Breast epithelium (tissue), 4 donors: ENCODE data around the gene MGAT4A. TPM values are rescaled to one million over a fixed set of nuclear protein-coding genes. Genes with fewer than 3 reads are reported as not detected.
"Not testable (repeated sequence)": the region's sequence is repeated elsewhere in the genome, so short reads cannot be mapped to it uniquely, and the experiment has no call there.

Experiments
- DNase-seq, 2 donors: peaks; one replicate each; pipeline ENCODE4 v3.0.0-alpha.2; 2019; ENCODE audit warnings: low spot score in 2 of 2
- H3K27ac ChIP-seq, 2 donors: fragments of 200-600 bp; sonication (generic) in 1 of 2; one replicate each; pipeline ENCODE4 v1.5.1; 2016 to 2019; ENCODE audit warnings: mild to moderate bottlenecking in 1 of 2
- H3K27me3 ChIP-seq, 2 donors: fragments of 200-600 bp; sonication (generic) in 1 of 2; one replicate each; pipeline versions ENCODE4 v1.5.1 to v1.6.0; 2017 to 2019; ENCODE audit warnings: control low read depth in 1 of 2, mild to moderate bottlenecking in 1 of 2
- H3K36me3 ChIP-seq: fragments of 200-600 bp; one replicate; pipeline ENCODE4 v1.5.1; 2019
- H3K4me1 ChIP-seq, 2 donors: fragments of 200-600 bp; sonication (generic); one replicate each; pipeline ENCODE4 v1.5.1; 2016 to 2019; ENCODE audit warnings: control low read depth in 1 of 2
- H3K4me3 ChIP-seq, 3 donors: fragments of 200-600 bp; sonication (generic); 1 replicate in 2 of 3; 2 replicates in 1 of 3; pipeline ENCODE4 v1.5.1; 2016 to 2019; ENCODE audit warnings: mild to moderate bottlenecking in 3 of 3, moderate library complexity in 2 of 3
- H3K9me3 ChIP-seq, 2 donors: fragments of 200-600 bp; sonication (generic) in 1 of 2; one replicate each; pipeline ENCODE4 v1.5.1; 2016 to 2019; ENCODE audit warnings: control low read depth in 1 of 2
- POLR2A ChIP-seq: fragments of 450-650 bp; IDR thresholded peaks from one replicate; pipeline ENCODE4 v1.6.1; 2016; ENCODE audit warnings: antibody characterized with exemption, mild to moderate bottlenecking, moderate library complexity
- POLR2AphosphoS5 ChIP-seq, 3 donors: sonication (generic); formaldehyde crosslinking; IDR thresholded peaks; one replicate each; pipeline ENCODE4 v1.6.1; 2017; ENCODE audit warnings: antibody characterized with exemption in 3 of 3
- intact Hi-C: fragments of 100-400 bp; cut with DNase I; formaldehyde crosslinking; loops from one replicate; pipeline ENCODE4 v1.15.1; 2023; ENCODE audit warnings: low total_unique reads
- total RNA-seq, 3 donors: library from RNA; depleted of rRNA; stranded (reverse); fragments of >200 nt; gene quantifications; one replicate each; pipeline ENCODE4 v1.1.0, GENCODE V29; 2016
- TF ChIP-seq, protein P1 (sequence below), 3 donors: fragments of 450-650 bp; IDR thresholded peaks; one replicate each; pipeline ENCODE4 v1.5.1; 2016 to 2017; ENCODE audit warnings: antibody characterized with exemption in 3 of 3, mild to moderate bottlenecking in 3 of 3, moderate library complexity in 3 of 3

MGAT4A gene
- total RNA-seq, 3 donors from 2014 or later = 28.6 to 41.1 (median 34.4) TPM

DNA sequence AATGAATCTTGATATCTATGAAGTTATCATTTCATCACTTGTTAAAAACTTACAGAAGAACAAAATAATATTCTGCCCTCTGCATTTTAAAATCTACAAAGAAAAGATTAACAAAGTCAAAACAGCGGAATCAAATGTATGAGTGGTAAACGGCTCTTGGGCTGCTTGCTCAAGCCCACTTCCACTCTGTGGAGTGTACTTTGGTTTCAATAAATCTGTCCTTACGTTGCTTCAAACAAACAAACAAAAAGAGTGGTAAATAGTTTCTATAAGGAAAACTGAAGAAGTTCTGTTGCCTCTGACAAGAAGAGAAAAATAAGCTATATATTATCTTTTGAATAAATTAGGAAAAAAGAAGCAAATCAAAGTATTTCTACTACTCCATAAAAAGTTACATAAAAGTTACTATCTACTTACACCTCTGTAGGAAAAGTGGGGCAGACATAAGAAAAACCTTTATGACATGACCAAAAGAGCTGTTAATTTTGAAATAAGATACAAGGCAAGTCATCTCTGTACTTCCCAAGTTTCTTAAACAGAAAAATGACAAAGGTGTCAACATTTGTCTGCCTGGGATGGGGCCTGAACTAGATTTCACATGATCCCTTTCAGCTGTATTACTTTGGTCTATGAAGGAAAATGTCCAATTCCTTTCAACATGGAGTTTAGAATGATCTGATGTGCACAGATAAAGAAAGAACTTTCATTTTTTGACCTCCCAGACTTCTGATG lies 56.5 kb downstream of the MGAT4A start:
- no peaks in the 10 kb centered on the region for H3K9me3 ChIP-seq
- intact Hi-C loops = no loop called here

DNA sequence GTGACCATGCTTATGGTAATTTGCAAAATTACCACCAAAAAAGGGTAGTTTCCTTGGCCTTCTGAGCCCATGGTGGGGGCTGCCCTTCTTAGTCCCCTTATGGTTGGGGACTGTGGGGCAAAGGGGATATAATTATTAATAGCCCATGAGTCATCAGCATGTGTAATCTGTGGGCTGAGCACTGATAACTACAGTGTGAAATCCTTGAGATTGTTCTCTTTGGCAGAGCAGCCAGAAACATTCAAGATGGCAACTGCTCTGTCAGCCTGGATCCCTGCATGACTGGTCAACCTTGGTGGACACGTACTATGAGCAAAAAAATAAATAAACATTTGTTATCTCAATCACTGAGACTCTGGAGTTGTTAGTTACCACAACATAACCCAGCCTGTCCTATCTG lies 61.3 kb downstream of the MGAT4A start:
- Histone ChIP-seq H3K36me3 (no peaks in the 10 kb centered on the region), H3K27ac (no peak overlapping the region), H3K9me3 (no peaks in the 10 kb centered on the region), H3K4me3 (no peak overlapping the region), H3K27me3 (no peaks in the 10 kb centered on the region), H3K4me1 (no peaks in the 10 kb centered on the region)
- intact Hi-C loops = no loop called here
- DNase-seq = no peak
- TF ChIP-seq POLR2AphosphoS5 (IDR thresholded peaks at IDR 0.05) (no peak), POLR2A (no peak)
- TF ChIP-seq, protein P1, sequence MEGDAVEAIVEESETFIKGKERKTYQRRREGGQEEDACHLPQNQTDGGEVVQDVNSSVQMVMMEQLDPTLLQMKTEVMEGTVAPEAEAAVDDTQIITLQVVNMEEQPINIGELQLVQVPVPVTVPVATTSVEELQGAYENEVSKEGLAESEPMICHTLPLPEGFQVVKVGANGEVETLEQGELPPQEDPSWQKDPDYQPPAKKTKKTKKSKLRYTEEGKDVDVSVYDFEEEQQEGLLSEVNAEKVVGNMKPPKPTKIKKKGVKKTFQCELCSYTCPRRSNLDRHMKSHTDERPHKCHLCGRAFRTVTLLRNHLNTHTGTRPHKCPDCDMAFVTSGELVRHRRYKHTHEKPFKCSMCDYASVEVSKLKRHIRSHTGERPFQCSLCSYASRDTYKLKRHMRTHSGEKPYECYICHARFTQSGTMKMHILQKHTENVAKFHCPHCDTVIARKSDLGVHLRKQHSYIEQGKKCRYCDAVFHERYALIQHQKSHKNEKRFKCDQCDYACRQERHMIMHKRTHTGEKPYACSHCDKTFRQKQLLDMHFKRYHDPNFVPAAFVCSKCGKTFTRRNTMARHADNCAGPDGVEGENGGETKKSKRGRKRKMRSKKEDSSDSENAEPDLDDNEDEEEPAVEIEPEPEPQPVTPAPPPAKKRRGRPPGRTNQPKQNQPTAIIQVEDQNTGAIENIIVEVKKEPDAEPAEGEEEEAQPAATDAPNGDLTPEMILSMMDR (IDR thresholded peaks at IDR 0.05) = no peak

More for the DNA sequence above, 56.5 kb downstream of the MGAT4A start:
- no peak overlapping the region for H3K27ac ChIP-seq
- no peaks in the 10 kb centered on the region for H3K4me1 ChIP-seq
- H3K27me3 ChIP-seq = no peaks in the 10 kb centered on the region
- DNase-seq = no peak
- no peak overlapping the region for H3K4me3 ChIP-seq
- H3K36me3 ChIP-seq = no peaks in the 10 kb centered on the region
- TF ChIP-seq POLR2AphosphoS5 (IDR thresholded peaks at IDR 0.05) (no peak), POLR2A (no peak)
- TF ChIP-seq, protein P1 (IDR thresholded peaks at IDR 0.05) = no peak

DNA sequence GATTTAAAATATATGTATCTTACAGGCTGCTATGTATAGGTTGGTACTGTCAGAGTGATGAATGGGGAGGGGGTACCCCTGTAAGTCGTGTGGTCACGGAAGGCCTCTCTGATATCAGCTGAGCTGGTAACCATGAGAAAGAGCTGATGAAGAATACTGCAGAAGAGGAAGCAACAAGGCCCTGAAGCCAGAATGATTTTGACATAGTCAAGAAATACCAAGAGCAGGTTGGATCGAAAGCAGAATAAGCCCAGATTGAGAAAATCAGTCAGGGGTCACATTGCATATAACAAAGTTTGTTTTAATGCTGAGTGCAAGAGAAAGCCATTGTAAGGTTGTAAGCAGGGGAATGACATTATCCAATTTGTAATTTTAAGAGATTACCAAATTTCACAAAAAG lies 65.3 kb downstream of the MGAT4A start:
- H3K4me1 ChIP-seq = no peaks in the 10 kb centered on the region
- no peaks in the 10 kb centered on the region for H3K27me3 ChIP-seq
- TF ChIP-seq, protein P1 (IDR thresholded peaks at IDR 0.05) = no peak
- no peak for TF ChIP-seq POLR2AphosphoS5 (IDR thresholded peaks at IDR 0.05)
- TF ChIP-seq POLR2A = no peak
- no peaks in the 10 kb centered on the region for H3K36me3 ChIP-seq
- intact Hi-C loops = no loop called here
- H3K4me3 ChIP-seq = no peak overlapping the region
- no peaks in the 10 kb centered on the region for H3K9me3 ChIP-seq
- no peak for DNase-seq
- H3K27ac ChIP-seq = no peak overlapping the region

DNA sequence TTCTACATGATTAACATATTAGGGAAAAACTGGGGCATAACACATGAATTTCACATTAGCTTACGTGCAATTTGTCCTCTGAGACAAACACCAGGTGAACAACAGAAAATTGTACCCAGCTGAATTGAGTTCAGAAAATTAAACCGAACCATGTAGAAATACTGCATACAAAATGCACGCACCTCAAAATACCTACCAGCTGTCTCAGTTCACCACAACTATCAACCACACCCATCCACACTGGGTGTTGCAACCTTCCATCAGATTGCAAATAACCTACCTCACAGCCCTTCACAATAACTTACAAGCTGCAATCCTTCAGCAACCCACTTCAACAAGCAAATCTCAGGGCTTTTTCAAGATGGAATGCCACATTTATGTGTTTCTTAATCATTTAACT lies 66.6 kb downstream of the MGAT4A start:
- intact Hi-C loops = no loop called here
- Histone ChIP-seq H3K27ac (no peak overlapping the region), H3K4me3 (no peak overlapping the region), H3K4me1 (no peaks in the 10 kb centered on the region), H3K9me3 (no peaks in the 10 kb centered on the region), H3K36me3 (no peaks in the 10 kb centered on the region), H3K27me3 (no peaks in the 10 kb centered on the region)
- TF ChIP-seq, protein P1 (IDR thresholded peaks at IDR 0.05) = no peak
- TF ChIP-seq POLR2A = no peak
- TF ChIP-seq POLR2AphosphoS5 (IDR thresholded peaks at IDR 0.05) = no peak
- DNase-seq = no peak

DNA sequence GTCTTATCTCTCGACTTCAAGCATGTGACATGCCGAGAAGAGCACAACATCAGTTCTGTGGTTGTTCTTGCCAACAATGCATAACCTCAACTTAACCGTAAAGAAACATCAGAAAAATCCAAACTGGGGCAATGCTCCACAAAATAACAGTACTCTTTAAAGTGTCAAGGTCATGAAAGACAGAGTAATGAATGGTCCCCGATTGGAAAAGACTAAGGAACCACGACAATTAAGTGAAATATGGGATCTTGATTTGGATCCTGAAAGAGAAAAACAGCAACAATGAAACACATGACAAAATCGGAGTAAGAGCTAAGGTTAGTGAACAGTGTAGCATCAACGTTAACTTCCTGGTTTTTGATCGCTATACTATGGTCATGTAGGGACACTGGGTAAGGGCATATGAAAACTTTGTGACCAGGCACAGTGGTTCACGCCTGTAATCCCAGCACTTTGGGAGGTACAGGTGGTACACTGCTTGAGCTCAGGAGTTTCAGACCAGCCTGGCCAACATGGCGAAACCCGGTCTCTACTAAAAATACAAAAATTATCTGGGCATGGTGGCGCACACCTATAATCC lies 67.3 kb downstream of the MGAT4A start:
- no peaks in the 10 kb centered on the region for H3K27me3 ChIP-seq
- no peak overlapping the region for H3K4me3 ChIP-seq
- no peak for DNase-seq
- no peaks in the 10 kb centered on the region for H3K9me3 ChIP-seq
- H3K4me1 ChIP-seq = no peaks in the 10 kb centered on the region
- intact Hi-C loops = no loop called here
- H3K27ac ChIP-seq = no peak overlapping the region
- TF ChIP-seq, protein P1 (IDR thresholded peaks at IDR 0.05) = no peak
- TF ChIP-seq POLR2AphosphoS5 (IDR thresholded peaks at IDR 0.05) = no peak
- TF ChIP-seq POLR2A = no peak
- no peaks in the 10 kb centered on the region for H3K36me3 ChIP-seq

DNA sequence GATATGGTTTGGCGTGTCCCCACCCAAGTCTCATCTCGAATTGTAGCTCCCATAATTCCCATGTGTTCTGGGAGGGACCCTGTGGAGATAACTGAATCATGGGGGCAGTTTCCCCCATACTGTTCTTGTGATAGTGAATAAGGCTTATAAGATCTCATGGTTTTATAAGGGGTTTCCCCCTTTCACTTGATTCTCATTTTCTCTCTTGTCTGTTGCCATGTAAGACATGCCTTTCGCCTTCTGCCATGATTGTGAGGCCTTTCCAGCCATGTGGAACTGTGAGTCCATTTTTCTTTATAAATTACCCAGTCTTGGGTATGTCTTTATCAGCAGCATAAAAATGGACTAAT lies 71.5 kb downstream of the MGAT4A start:
- H3K4me1 ChIP-seq, H3K36me3 ChIP-seq, H3K9me3 ChIP-seq, DNase-seq, H3K27ac ChIP-seq, H3K4me3 ChIP-seq, H3K27me3 ChIP-seq, intact Hi-C loops: not testable (repeated sequence)
